H9 (cell line): Measurements from ENCODE around the gene NUP188. TPM values are rescaled to one million over a fixed set of nuclear protein-coding genes. Genes with fewer than 3 reads are reported as not detected.

ENCODE experiments used
- DNase-seq: peaks from one replicate; pipeline ENCODE4 v3.0.0-alpha.2; 2017
- H2AFZ ChIP-seq: one replicate; pipeline ENCODE4 v1.6.1; 2013; ENCODE audit warnings: mild to moderate bottlenecking, low read length, control low read depth, moderate library complexity
- H2AK5ac ChIP-seq: 2 replicates; pipeline ENCODE4 v1.6.1; 2013; ENCODE audit warnings: low read length, control low read depth, mixed read lengths; ENCODE audit not compliant: insufficient read length
- H2BK120ac ChIP-seq: one replicate; pipeline ENCODE4 v1.6.1; 2013; ENCODE audit warnings: low read depth, mild to moderate bottlenecking, low read length, control low read depth, inconsistent platforms; ENCODE audit not compliant: poor library complexity, severe bottlenecking
- H2BK12ac ChIP-seq: 2 replicates; pipeline ENCODE4 v1.6.1; 2013; ENCODE audit warnings: low read length, control low read depth, mixed read lengths, low read depth; ENCODE audit not compliant: insufficient read length
- H2BK15ac ChIP-seq: 2 replicates; pipeline ENCODE4 v1.6.1; 2013; ENCODE audit warnings: low read depth, low read length, control low read depth
- H2BK20ac ChIP-seq: one replicate; pipeline ENCODE4 v1.6.1; 2013; ENCODE audit warnings: low read depth, mild to moderate bottlenecking, low read length, control low read depth, inconsistent platforms; ENCODE audit not compliant: poor library complexity, severe bottlenecking
- H2BK5ac ChIP-seq: 2 replicates; pipeline ENCODE4 v1.6.1; 2013; ENCODE audit warnings: low read length, control low read depth, mixed read lengths; ENCODE audit not compliant: insufficient read length
- H3K14ac ChIP-seq: 2 replicates; pipeline ENCODE4 v1.6.1; 2013; ENCODE audit warnings: low read length, control low read depth; ENCODE audit not compliant: insufficient read depth
- H3K18ac ChIP-seq: 2 replicates; pipeline ENCODE4 v1.6.1; 2013; ENCODE audit warnings: low read depth, mild to moderate bottlenecking, mixed read lengths, low read length, control low read depth; ENCODE audit not compliant: insufficient read length
- H3K23ac ChIP-seq: 2 replicates; pipeline ENCODE4 v1.6.1; 2013; ENCODE audit warnings: low read length, control low read depth, mixed read lengths, low read depth; ENCODE audit not compliant: insufficient read length
- H3K23me2 ChIP-seq: 2 replicates; pipeline ENCODE4 v1.6.1; 2013; ENCODE audit warnings: low read depth, mild to moderate bottlenecking, mixed read lengths, low read length, control low read depth; ENCODE audit not compliant: insufficient read length, poor library complexity, severe bottlenecking
- H3K27ac ChIP-seq: 2 replicates; pipeline ENCODE4 v1.5.1; 2013; ENCODE audit warnings: low read length, control low read depth, mixed read lengths, low read depth; ENCODE audit not compliant: insufficient read length
- H3K27me3 ChIP-seq: 2 replicates; pipeline ENCODE4 v1.6.1; 2013; ENCODE audit warnings: low read length, control low read depth, inconsistent platforms; ENCODE audit not compliant: insufficient read depth
- H3K4ac ChIP-seq: 2 replicates; pipeline ENCODE4 v1.6.1; 2013; ENCODE audit warnings: low read depth, mild to moderate bottlenecking, control low read depth, inconsistent platforms, low read length, moderate library complexity
- H3K4me1 ChIP-seq: 2 replicates; pipeline ENCODE4 v1.6.1; 2013; ENCODE audit warnings: low read length, control low read depth, inconsistent platforms; ENCODE audit not compliant: insufficient read depth
- H3K4me2 ChIP-seq: 2 replicates; pipeline ENCODE4 v1.6.1; 2013; ENCODE audit warnings: low read length, control low read depth, mixed read lengths; ENCODE audit not compliant: insufficient read length, insufficient read depth
- H3K56ac ChIP-seq: 2 replicates; pipeline ENCODE4 v1.6.1; 2013; ENCODE audit warnings: low read depth, mild to moderate bottlenecking, mixed read lengths, low read length, control low read depth; ENCODE audit not compliant: insufficient read length
- H3K79me1 ChIP-seq: 2 replicates; pipeline ENCODE4 v1.6.1; 2013; ENCODE audit warnings: low read depth, mild to moderate bottlenecking, moderate library complexity, low read length, control low read depth, inconsistent platforms; ENCODE audit not compliant: insufficient read depth, poor library complexity, severe bottlenecking
- H3K79me2 ChIP-seq: 2 replicates; pipeline ENCODE4 v1.6.1; 2013; ENCODE audit warnings: low read length, control low read depth, inconsistent platforms; ENCODE audit not compliant: insufficient read depth
- H3K9ac ChIP-seq: 2 replicates; pipeline ENCODE4 v1.6.1; 2013; ENCODE audit warnings: low read length, control low read depth, mixed read lengths; ENCODE audit not compliant: insufficient read length; ENCODE audit errors: extremely low read depth
- H3K9me3 ChIP-seq: one replicate; pipeline ENCODE4 v1.6.1; 2013; ENCODE audit warnings: low read depth, low read length, inconsistent platforms; ENCODE audit not compliant: control insufficient read depth
- H3T11ph ChIP-seq: one replicate; pipeline ENCODE4 v1.6.1; 2013; ENCODE audit warnings: mild to moderate bottlenecking, low read length, control low read depth, inconsistent platforms
- H4K20me1 ChIP-seq: one replicate; pipeline ENCODE4 v1.6.1; 2013; ENCODE audit not compliant: control insufficient read depth, insufficient read length, insufficient read depth
- H4K5ac ChIP-seq: 2 replicates; pipeline ENCODE4 v1.6.1; 2013; ENCODE audit warnings: low read depth, mild to moderate bottlenecking, mixed read lengths, low read length, control low read depth; ENCODE audit not compliant: insufficient read length
- H4K8ac ChIP-seq: replicated peaks from 2 replicates; pipeline ENCODE4 v1.6.1; 2013; ENCODE audit warnings: low read length, control low read depth, mixed read lengths, low read depth; ENCODE audit not compliant: insufficient read length
- H4K91ac ChIP-seq: 2 replicates; pipeline ENCODE4 v1.6.1; 2013; ENCODE audit warnings: low read depth, mild to moderate bottlenecking, moderate library complexity, mixed read lengths, low read length, control low read depth; ENCODE audit not compliant: insufficient read length
- H3K27ac Mint-ChIP-seq, 3 experiments: 2 replicates in 2 of 3; 3 replicates in 1 of 3; pipeline ENCODE4 v1.8.0; 2020 to 2021; ENCODE audit warnings: mixed read lengths in 3 of 3, mild to moderate bottlenecking in 1 of 3, moderate library complexity in 1 of 3
- H3K27me3 Mint-ChIP-seq: 2 replicates; pipeline ENCODE4 v1.8.0; 2021; ENCODE audit warnings: low read depth, mild to moderate bottlenecking, moderate library complexity, mixed read lengths
- H3K36me3 Mint-ChIP-seq, 3 experiments: 2 replicates in 2 of 3; 3 replicates in 1 of 3; pipeline ENCODE4 v1.8.0; 2020 to 2021; ENCODE audit warnings: low read depth in 3 of 3, mixed read lengths in 3 of 3; ENCODE audit not compliant: insufficient read depth in 1 of 3
- H3K4me1 Mint-ChIP-seq, 2 experiments: 2 replicates each; pipeline ENCODE4 v1.8.0; 2020; ENCODE audit warnings: mixed read lengths in 2 of 2
- H3K4me3 Mint-ChIP-seq, 2 experiments: 2 replicates in 1 of 2; 3 replicates in 1 of 2; pipeline ENCODE4 v1.8.0; 2020 to 2021; ENCODE audit warnings: mild to moderate bottlenecking in 2 of 2, mixed read lengths in 2 of 2, moderate library complexity in 1 of 2
- H3K9me3 Mint-ChIP-seq, 2 experiments: 2 replicates in 1 of 2; 3 replicates in 1 of 2; pipeline ENCODE4 v1.8.0; 2020; ENCODE audit warnings: mild to moderate bottlenecking in 2 of 2, mixed read lengths in 2 of 2, moderate library complexity in 1 of 2
- CTCF ChIP-seq: fragments of 200-600 bp; sonication (generic); conservative IDR thresholded peaks from 3 replicates; pipeline ENCODE4 v1.8.0; 2021; ENCODE audit warnings: antibody characterized with exemption, mild to moderate bottlenecking
- WGBS: extraction: QIAGEN DNeasy Blood & Tissue Kit; methylation state at CpG from one replicate; pipeline ENCODE4 v1.1.7; 2013; ENCODE audit warnings: missing lambda C conversion rate, low lambda C conversion rate, mixed read lengths; ENCODE audit not compliant: insufficient read length; ENCODE audit errors: extremely low coverage; 5-methylcytosine and 5-hydroxymethylcytosine counted together
- total RNA-seq: library from RNA; stranded (reverse); gene quantifications from 2 replicates; pipeline ENCODE4 v1.2.1, GENCODE V29; 2021

Gene NUP188
- total RNA-seq, 1 experiment from 2014 or later, result 101 TPM

DNA sequence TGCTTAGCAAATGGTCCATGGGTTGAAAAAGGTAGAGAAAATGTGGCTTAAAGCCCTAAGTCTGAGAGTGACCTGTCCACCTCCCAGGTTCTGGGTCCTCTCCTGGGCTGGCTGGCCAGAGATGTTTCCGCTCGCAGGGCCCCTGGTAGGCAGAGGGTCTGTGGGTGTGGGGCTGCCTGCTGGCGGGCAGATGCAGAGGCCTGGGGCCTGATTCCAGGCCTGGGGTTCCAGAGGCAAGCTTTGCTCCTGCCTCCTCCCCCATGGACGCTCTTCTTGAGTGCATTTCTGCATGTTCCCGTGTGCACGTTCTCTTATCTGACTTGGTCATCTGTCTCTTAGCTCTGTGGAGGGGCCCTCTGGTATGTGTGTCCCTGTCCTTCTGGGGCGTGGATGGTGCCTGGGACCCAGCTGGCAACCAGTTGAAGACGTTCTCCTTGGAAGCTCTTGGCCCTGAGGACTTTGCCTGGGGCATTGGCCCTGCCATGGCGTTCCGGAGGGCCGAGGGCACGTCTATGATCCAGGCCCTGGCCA lies 92.7 kb downstream of the NUP188 start:
- no peak overlapping the region for H2AFZ ChIP-seq
- H3K56ac ChIP-seq, result no peak overlapping the region
- no peak overlapping the region for H2BK15ac ChIP-seq
- peaks cover 7% of the 10 kb centered on the region for H3K23me2 ChIP-seq
- no peak overlapping the region for H3K9ac ChIP-seq
- H4K20me1 ChIP-seq, result no peaks in the 10 kb centered on the region
- no peak overlapping the region for H2BK20ac ChIP-seq
- no peak overlapping the region for H2AK5ac ChIP-seq
- no peaks in the 10 kb centered on the region for H3K27me3 ChIP-seq
- no peak overlapping the region for H3K18ac ChIP-seq
- no peak overlapping the region for H3T11ph ChIP-seq
- Mint-ChIP-seq H3K4me3 (no peak overlapping the region), H3K4me1 (peaks cover 18% of the 10 kb centered on the region in 2 experiments), H3K27ac (peak overlapping the region in 2 of 3 experiments; percentile 26 to 57; a peak in 1 of 7 replicates), H3K36me3 (peaks cover 9 to 30% (median 22%) of the 10 kb centered on the region in 3 experiments; a peak in 6 of 7 replicates), H3K9me3 (no peaks in the 10 kb centered on the region), H3K27me3 (no peaks in the 10 kb centered on the region)
- no peak overlapping the region for H3K23ac ChIP-seq
- H2BK5ac ChIP-seq, result no peak overlapping the region
- H4K8ac ChIP-seq, result no peak overlapping the region
- no peak overlapping the region for H3K4ac ChIP-seq
- no peak overlapping the region for H3K14ac ChIP-seq
- H3K9me3 ChIP-seq, result no peaks in the 10 kb centered on the region
- WGBS, result no CpG with 5 or more reads among the region's 12 CpGs
- H3K4me2 ChIP-seq, result no peak overlapping the region
- DNase-seq, result no peak
- H3K79me2 ChIP-seq, result peaks cover 3% of the 10 kb centered on the region; the same call in 1 of the 2 replicates
- TF ChIP-seq CTCF, result no peak
- no peak overlapping the region for H2BK120ac ChIP-seq
- H4K91ac ChIP-seq, result no peak overlapping the region
- H3K79me1 ChIP-seq, result no peaks in the 10 kb centered on the region
- H2BK12ac ChIP-seq, result no peak overlapping the region
- no peak overlapping the region for H4K5ac ChIP-seq
- H3K27ac ChIP-seq, result no peak overlapping the region
- no peaks in the 10 kb centered on the region for H3K4me1 ChIP-seq
